ENCODE data around the gene MTIF2.

MTIF2 gene

GRCh38 chr2:55235724-55236538 is 33.1 kb downstream of the MTIF2 start:
- peak overlapping the region; percentile 92; the same call in 1 of the 2 replicates for H3K27ac ChIP-seq
- H3K27me3 ChIP-seq (ENCODE audit: insufficient read depth, low read depth) = no peaks in the 10 kb centered on the region
- H2AFZ ChIP-seq (ENCODE audit: low read depth) = no peak overlapping the region
- peaks cover 34% of the 10 kb centered on the region; the same call in 1 of the 2 replicates for H3K36me3 ChIP-seq (ENCODE audit: insufficient read depth)
- peaks cover 7% of the 10 kb centered on the region for H4K20me1 ChIP-seq (ENCODE audit: insufficient read depth)
- H3K4me3 ChIP-seq (IDR thresholded peaks at IDR 0.05; ENCODE audit: insufficient read depth, low read depth, low read length) = no peak overlapping the region
- peaks cover 42% of the 10 kb centered on the region for H3K79me2 ChIP-seq (ENCODE audit: insufficient read depth, low read depth)
- TF ChIP-seq CTCF (conservative IDR thresholded peaks at IDR 0.05; ENCODE audit: low read depth, low read length) = no peak
- H3K4me1 ChIP-seq (ENCODE audit: low read depth, poor library complexity, severe bottlenecking) = peaks cover 27% of the 10 kb centered on the region
- H3K4me2 ChIP-seq = 0 out of 2 replicates have a peak overlapping the region, but pooled peaks have one; percentile 83
- no peak overlapping the region for H3K9ac ChIP-seq

- Histone ChIP-seq H4K20me1 (ENCODE audit: insufficient read depth) (peaks cover 7% of the 10 kb centered on the region), H3K79me2 (ENCODE audit: insufficient read depth, low read depth) (peaks cover 44% of the 10 kb centered on the region), H3K27me3 (ENCODE audit: insufficient read depth, low read depth) (no peaks in the 10 kb centered on the region), H3K9ac (peak overlapping the region; percentile 98), H3K27ac (peak overlapping the region; percentile 92; the same call in 1 of the 2 replicates), H3K4me3 (IDR thresholded peaks at IDR 0.05; ENCODE audit: insufficient read depth, low read depth, low read length) (peak overlapping the region; percentile 88), H3K36me3 (ENCODE audit: insufficient read depth) (peaks cover 34% of the 10 kb centered on the region; the same call in 1 of the 2 replicates), H2AFZ (ENCODE audit: low read depth) (no peak overlapping the region), H3K4me2 (peak overlapping the region; percentile 83), H3K4me1 (ENCODE audit: low read depth, poor library complexity, severe bottlenecking) (peaks cover 32% of the 10 kb centered on the region)
- no peak for TF ChIP-seq CTCF (conservative IDR thresholded peaks at IDR 0.05; ENCODE audit: low read depth, low read length)
Observed at GRCh38 chr2:55233658-55233940, 35.4 kb downstream of the MTIF2 start.

GRCh38 chr2:55232863-55233657 is 36.0 kb downstream of the MTIF2 start:
- Histone ChIP-seq H3K27me3 (ENCODE audit: insufficient read depth, low read depth) (no peaks in the 10 kb centered on the region), H3K36me3 (ENCODE audit: insufficient read depth) (peaks cover 34% of the 10 kb centered on the region; the same call in 1 of the 2 replicates), H3K9ac (peak overlapping the region; percentile 98), H3K27ac (peak overlapping the region; percentile 92), H3K79me2 (ENCODE audit: insufficient read depth, low read depth) (peaks cover 44% of the 10 kb centered on the region), H4K20me1 (ENCODE audit: insufficient read depth) (peaks cover 7% of the 10 kb centered on the region), H3K4me3 (IDR thresholded peaks at IDR 0.05; ENCODE audit: insufficient read depth, low read depth, low read length) (peak overlapping the region; percentile 88), H2AFZ (ENCODE audit: low read depth) (peak overlapping the region; percentile 82; the same call in 1 of the 2 replicates), H3K4me1 (ENCODE audit: low read depth, poor library complexity, severe bottlenecking) (peaks cover 32% of the 10 kb centered on the region), H3K4me2 (peak overlapping the region; percentile 83)
- TF ChIP-seq CTCF (conservative IDR thresholded peaks at IDR 0.05; ENCODE audit: low read depth, low read length) = no peak

GRCh38 chr2:55232084-55232862 is 36.8 kb downstream of the MTIF2 start, which contains the start of the genes CLHC1 and RPS27A:
Gene CLHC1, minus strand, starts transcription at chr2:55232293. Its CDS starts 9,882 bp downstream, at chr2:55222411.
Gene RPS27A, plus strand, starts transcription at chr2:55232688. Its CDS starts 137 bp downstream, at chr2:55232825.
- H3K79me2 ChIP-seq (ENCODE audit: insufficient read depth, low read depth) = peaks cover 44% of the 10 kb centered on the region
- H3K4me1 ChIP-seq (ENCODE audit: low read depth, poor library complexity, severe bottlenecking) = peaks cover 32% of the 10 kb centered on the region
- H3K4me3 ChIP-seq (IDR thresholded peaks at IDR 0.05; ENCODE audit: insufficient read depth, low read depth, low read length) = peak within 1 kb of the TSS; percentile 88
- TF ChIP-seq CTCF (conservative IDR thresholded peaks at IDR 0.05; ENCODE audit: low read depth, low read length) = no peak
- H2AFZ ChIP-seq (ENCODE audit: low read depth) = peak within 1 kb of the TSS; percentile 82
- no peaks in the 10 kb centered on the region for H3K27me3 ChIP-seq (ENCODE audit: insufficient read depth, low read depth)
- H4K20me1 ChIP-seq (ENCODE audit: insufficient read depth) = peaks cover 7% of the 10 kb centered on the region
- peak within 1 kb of the TSS; percentile 84 for H3K4me2 ChIP-seq
- peaks cover 34% of the 10 kb centered on the region; the same call in 1 of the 2 replicates for H3K36me3 ChIP-seq (ENCODE audit: insufficient read depth)
- peak within 1 kb of the TSS; percentile 98 for H3K9ac ChIP-seq
- peak within 1 kb of the TSS; percentile 92 for H3K27ac ChIP-seq
